Natural killer cell (primary cell): ENCODE measurements around the gene KCNMB2. TPM values are rescaled to one million over a fixed set of nuclear protein-coding genes. Genes with fewer than 3 reads are reported as not detected.

Source experiments
- ATAC-seq, 3 donors: fragments of 150-1000 bp in 2 of 3; fragments of 200-7000 bp in 1 of 3; cut with Tn5 transposase; 1 replicate in 1 of 3; 2 replicates in 2 of 3; pipeline ENCODE4 v1.10.0; 2021; ENCODE audit warnings: mild to moderate bottlenecking in 2 of 3, moderate library complexity in 2 of 3
- DNase-seq, 2 donors: peaks; one replicate each; pipeline versions ENCODE4 v3.0.0 to v3.0.0-alpha.2; 2013 to 2021; ENCODE audit warnings: mixed read lengths in 1 of 2
- H3K27ac ChIP-seq: one replicate; pipeline ENCODE4 v1.5.1; 2013; ENCODE audit warnings: mild to moderate bottlenecking, low read length
- H3K27me3 ChIP-seq: one replicate; pipeline ENCODE4 v1.6.1; 2013; ENCODE audit warnings: low read length; ENCODE audit not compliant: control insufficient read depth, insufficient read depth
- H3K36me3 ChIP-seq: one replicate; pipeline ENCODE4 v1.6.1; 2013; ENCODE audit warnings: low read length; ENCODE audit not compliant: control insufficient read depth, insufficient read depth
- H3K4me1 ChIP-seq: one replicate; pipeline ENCODE4 v1.6.1; 2013; ENCODE audit warnings: low read length; ENCODE audit not compliant: control insufficient read depth, insufficient read depth
- H3K4me3 ChIP-seq: one replicate; pipeline ENCODE4 v1.5.1; 2013; ENCODE audit warnings: low read length
- H3K9me3 ChIP-seq: one replicate; pipeline ENCODE4 v1.6.1; 2013; ENCODE audit warnings: low read length; ENCODE audit not compliant: control insufficient read depth, insufficient read depth
- H3K27ac Mint-ChIP-seq, 2 donors: one replicate each; pipeline ENCODE4 v1.8.0; 2022; ENCODE audit warnings: mild to moderate bottlenecking in 2 of 2, mixed read lengths in 2 of 2, moderate library complexity in 1 of 2
- H3K27me3 Mint-ChIP-seq, 2 donors: one replicate each; pipeline ENCODE4 v1.8.0; 2022; ENCODE audit warnings: low read depth in 2 of 2, mixed read lengths in 2 of 2
- H3K36me3 Mint-ChIP-seq: one replicate; pipeline ENCODE4 v1.8.0; 2022; ENCODE audit warnings: mixed read lengths
- H3K4me1 Mint-ChIP-seq, 2 donors: one replicate each; pipeline ENCODE4 v1.8.0; 2022; ENCODE audit warnings: mixed read lengths in 2 of 2
- H3K4me3 Mint-ChIP-seq: one replicate; pipeline ENCODE4 v1.8.0; 2022; ENCODE audit warnings: mild to moderate bottlenecking, moderate library complexity, mixed read lengths
- H3K9me3 Mint-ChIP-seq, 2 donors: one replicate each; pipeline ENCODE4 v1.8.0; 2022; ENCODE audit warnings: mixed read lengths in 2 of 2
- WGBS: methylation state at CpG from one replicate; pipeline ENCODE4 v1.1.7; 2013; ENCODE audit warnings: missing lambda C conversion rate; ENCODE audit not compliant: insufficient coverage; 5-methylcytosine and 5-hydroxymethylcytosine counted together
- intact Hi-C: fragments of 100-400 bp; cut with micrococcal nuclease; formaldehyde crosslinking; loops from one replicate; pipeline ENCODE4 v1.14.2; 2022
- total RNA-seq, 4 donors: library from RNA; stranded (reverse); fragments of 120-200 nt in 1 of 4; gene quantifications; one replicate each; pipeline versions ENCODE4 v1.2.3 to v1.2.4, GENCODE V29; 2013 to 2022
- TF ChIP-seq, protein P1 (sequence below): fragments of 200-600 bp; IDR thresholded peaks from one replicate; pipeline ENCODE4 v1.8.0; 2022; ENCODE audit warnings: antibody characterized with exemption

The KCNMB2 gene
- total RNA-seq, 3 donors from 2014 or later (not counting 1 experiment from before 2014, with no cell fraction given): not detected

GRCh38 chr3:178845420-178846118 lies 309.3 kb downstream of the KCNMB2 start:
- Mint-ChIP-seq H3K27me3 (no peaks in the 10 kb centered on the region), H3K36me3 (no peaks in the 10 kb centered on the region), H3K9me3 (peaks cover 10 to 15% of the 10 kb centered on the region in 2 donors), H3K4me3 (no peak overlapping the region), H3K4me1 (no peaks in the 10 kb centered on the region), H3K27ac (no peak overlapping the region)
- intact Hi-C loops: no loop called here
- no peak for DNase-seq
- Histone ChIP-seq H3K9me3 (no peaks in the 10 kb centered on the region), H3K4me3 (no peak overlapping the region), H3K27ac (no peak overlapping the region), H3K36me3 (no peaks in the 10 kb centered on the region), H3K27me3 (no peaks in the 10 kb centered on the region), H3K4me1 (no peaks in the 10 kb centered on the region)
- ATAC-seq: no peak
- WGBS: 67% methylated on average over 3 of the region's 3 CpGs
- TF ChIP-seq, protein P1, sequence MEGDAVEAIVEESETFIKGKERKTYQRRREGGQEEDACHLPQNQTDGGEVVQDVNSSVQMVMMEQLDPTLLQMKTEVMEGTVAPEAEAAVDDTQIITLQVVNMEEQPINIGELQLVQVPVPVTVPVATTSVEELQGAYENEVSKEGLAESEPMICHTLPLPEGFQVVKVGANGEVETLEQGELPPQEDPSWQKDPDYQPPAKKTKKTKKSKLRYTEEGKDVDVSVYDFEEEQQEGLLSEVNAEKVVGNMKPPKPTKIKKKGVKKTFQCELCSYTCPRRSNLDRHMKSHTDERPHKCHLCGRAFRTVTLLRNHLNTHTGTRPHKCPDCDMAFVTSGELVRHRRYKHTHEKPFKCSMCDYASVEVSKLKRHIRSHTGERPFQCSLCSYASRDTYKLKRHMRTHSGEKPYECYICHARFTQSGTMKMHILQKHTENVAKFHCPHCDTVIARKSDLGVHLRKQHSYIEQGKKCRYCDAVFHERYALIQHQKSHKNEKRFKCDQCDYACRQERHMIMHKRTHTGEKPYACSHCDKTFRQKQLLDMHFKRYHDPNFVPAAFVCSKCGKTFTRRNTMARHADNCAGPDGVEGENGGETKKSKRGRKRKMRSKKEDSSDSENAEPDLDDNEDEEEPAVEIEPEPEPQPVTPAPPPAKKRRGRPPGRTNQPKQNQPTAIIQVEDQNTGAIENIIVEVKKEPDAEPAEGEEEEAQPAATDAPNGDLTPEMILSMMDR: no peak

GRCh38 chr3:178847190-178847589 lies 311.0 kb downstream of the KCNMB2 start:
- TF ChIP-seq, protein P1: no peak
- intact Hi-C loops: no loop called here
- 71% methylated on average over 1 of the region's 2 CpGs for WGBS
- no peaks in the 10 kb centered on the region for H3K9me3 ChIP-seq
- no peak overlapping the region for H3K27ac ChIP-seq
- Mint-ChIP-seq H3K27ac (no peak overlapping the region), H3K4me3 (no peak overlapping the region), H3K27me3 (no peaks in the 10 kb centered on the region), H3K36me3 (no peaks in the 10 kb centered on the region), H3K4me1 (no peaks in the 10 kb centered on the region), H3K9me3 (peaks cover 2 to 4% of the 10 kb centered on the region in 2 donors)
- H3K27me3 ChIP-seq: no peaks in the 10 kb centered on the region
- no peak overlapping the region for H3K4me3 ChIP-seq
- ATAC-seq: no peak
- no peaks in the 10 kb centered on the region for H3K4me1 ChIP-seq
- H3K36me3 ChIP-seq: no peaks in the 10 kb centered on the region
- no peak for DNase-seq

DNA sequence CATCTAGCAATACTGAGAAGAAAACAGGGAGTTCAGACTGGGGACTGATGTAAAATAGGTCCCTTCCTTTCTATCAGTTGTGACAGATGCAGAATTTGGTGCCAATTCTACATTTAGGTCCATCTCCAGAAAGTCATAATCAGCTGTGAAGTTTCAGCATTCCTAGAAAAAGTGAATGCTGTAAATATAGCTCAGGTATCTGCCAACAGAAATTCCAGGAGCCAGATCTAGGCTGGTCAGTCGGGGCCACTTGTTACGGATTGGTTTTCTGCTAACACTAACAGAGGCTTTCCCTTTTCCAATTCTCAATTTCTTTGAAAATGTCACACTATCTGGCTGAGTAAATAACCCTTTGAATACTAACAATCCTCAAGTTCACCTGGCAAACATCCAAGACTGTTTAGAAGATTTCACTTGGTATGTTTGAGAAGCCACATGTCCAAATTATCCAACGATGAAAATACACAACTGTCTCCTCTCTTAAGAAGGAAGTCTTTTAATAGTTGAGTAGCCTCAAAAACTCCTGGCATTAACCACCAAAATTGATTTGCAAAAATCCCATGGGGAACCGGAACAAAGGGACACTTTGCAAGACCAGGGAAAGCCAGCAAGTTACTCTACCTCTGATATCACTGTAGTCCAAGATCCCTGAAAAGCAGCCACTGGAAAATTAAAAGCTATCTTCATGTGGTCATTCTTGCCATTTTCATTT lies 313.1 kb downstream of the KCNMB2 start:
- intact Hi-C loops: no loop called here
- no peaks in the 10 kb centered on the region for H3K36me3 Mint-ChIP-seq
- peaks cover 2 to 8% of the 10 kb centered on the region in 2 donors for H3K9me3 Mint-ChIP-seq

More for the DNA sequence above, 313.1 kb downstream of the KCNMB2 start:
- Histone ChIP-seq H3K4me1 (no peaks in the 10 kb centered on the region), H3K27me3 (no peaks in the 10 kb centered on the region), H3K36me3 (no peaks in the 10 kb centered on the region), H3K27ac (no peak overlapping the region), H3K4me3 (no peak overlapping the region), H3K9me3 (no peaks in the 10 kb centered on the region)
- ATAC-seq: no peak
- no peak overlapping the region for H3K27ac Mint-ChIP-seq
- no peaks in the 10 kb centered on the region for H3K4me1 Mint-ChIP-seq
- H3K4me3 Mint-ChIP-seq: no peak overlapping the region
- WGBS: 75% methylated on average over 3 of the region's 4 CpGs
- no peaks in the 10 kb centered on the region for H3K27me3 Mint-ChIP-seq
- TF ChIP-seq, protein P1: no peak
- no peak for DNase-seq
